Erythroblast (primary cell): ENCODE data around the gene COA6.

Source experiments
- GATA1 ChIP-seq: IDR thresholded peaks from 2 replicates; pipeline ENCODE4 v1.6.1; 2011; ENCODE audit warnings: low read depth, mild to moderate bottlenecking, control low read depth, low read length, moderate library complexity
- POLR2A ChIP-seq: IDR thresholded peaks from 2 replicates; pipeline ENCODE4 v1.6.1; 2011; ENCODE audit warnings: mild to moderate bottlenecking, low read length

- TF ChIP-seq POLR2A (no peak), GATA1 (no peak)
Measured at GRCh38 chr1:234331507-234331906, 41.7 kb upstream of the COA6 start.
